Trophoblast cell (in vitro differentiated cells and primary cell): ENCODE data around the gene PKIG.

ENCODE experiments used
- DNase-seq, 2 donors: peaks; one replicate each; pipeline ENCODE4 v3.0.0-alpha.2; 2016
- H2AFZ ChIP-seq: 2 replicates; pipeline ENCODE4 v1.6.1; 2013; ENCODE audit warnings: low read length, moderate library complexity, mild to moderate bottlenecking; ENCODE audit not compliant: insufficient read depth, poor library complexity
- H2AK5ac ChIP-seq: 2 replicates; pipeline ENCODE4 v1.6.1; 2013; ENCODE audit warnings: mild to moderate bottlenecking, low read length
- H2BK120ac ChIP-seq: 2 replicates; pipeline ENCODE4 v1.6.1; 2013; ENCODE audit warnings: low read length, mild to moderate bottlenecking, moderate library complexity; ENCODE audit not compliant: insufficient read depth, poor library complexity
- H2BK12ac ChIP-seq: 2 replicates; pipeline ENCODE4 v1.6.1; 2013; ENCODE audit warnings: mild to moderate bottlenecking, low read length, moderate library complexity
- H2BK5ac ChIP-seq: 2 replicates; pipeline ENCODE4 v1.6.1; 2013; ENCODE audit warnings: low read length, low read depth, moderate library complexity, mild to moderate bottlenecking; ENCODE audit not compliant: poor library complexity
- H3K14ac ChIP-seq: 2 replicates; pipeline ENCODE4 v1.6.1; 2013; ENCODE audit warnings: mild to moderate bottlenecking, low read length
- H3K18ac ChIP-seq: 2 replicates; pipeline ENCODE4 v1.6.1; 2013; ENCODE audit warnings: mild to moderate bottlenecking, low read length
- H3K23ac ChIP-seq: 2 replicates; pipeline ENCODE4 v1.6.1; 2013; ENCODE audit warnings: low read length
- H3K27ac ChIP-seq: 2 replicates; pipeline ENCODE4 v1.5.1; 2013; ENCODE audit warnings: low read depth, mild to moderate bottlenecking, inconsistent platforms, low read length, moderate library complexity
- H3K27me3 ChIP-seq: 2 replicates; pipeline ENCODE4 v1.6.1; 2013; ENCODE audit warnings: inconsistent platforms, mild to moderate bottlenecking, low read length, moderate library complexity; ENCODE audit not compliant: insufficient read depth
- H3K36me3 ChIP-seq, 2 experiments: 1 replicate in 1 of 2; 2 replicates in 1 of 2; pipeline ENCODE4 v1.6.1; 2013; ENCODE audit warnings: low read length in 2 of 2, mild to moderate bottlenecking in 2 of 2, moderate library complexity in 1 of 2; ENCODE audit not compliant: insufficient read depth in 2 of 2, control insufficient read depth in 1 of 2
- H3K4ac ChIP-seq: 2 replicates; pipeline ENCODE4 v1.6.1; 2013; ENCODE audit warnings: low read depth, mild to moderate bottlenecking, low read length, moderate library complexity
- H3K4me1 ChIP-seq, 2 experiments: 1 replicate in 1 of 2; 2 replicates in 1 of 2; pipeline ENCODE4 v1.6.1; 2013; ENCODE audit warnings: low read length in 2 of 2, mild to moderate bottlenecking in 2 of 2, moderate library complexity in 1 of 2; ENCODE audit not compliant: insufficient read depth in 2 of 2, control insufficient read depth in 1 of 2
- H3K4me2 ChIP-seq: 2 replicates; pipeline ENCODE4 v1.6.1; 2013; ENCODE audit warnings: inconsistent platforms, mild to moderate bottlenecking, low read length, moderate library complexity
- H3K4me3 ChIP-seq: 2 replicates; pipeline ENCODE4 v1.5.1; 2013; ENCODE audit warnings: mild to moderate bottlenecking, low read depth, low read length, inconsistent platforms
- H3K79me1 ChIP-seq: one replicate; pipeline ENCODE4 v1.6.1; 2013; ENCODE audit warnings: low read length
- H3K79me2 ChIP-seq: 2 replicates; pipeline ENCODE4 v1.6.1; 2013; ENCODE audit warnings: low read length, mild to moderate bottlenecking; ENCODE audit not compliant: control insufficient read depth, insufficient read depth, poor library complexity
- H3K9ac ChIP-seq: 2 replicates; pipeline ENCODE4 v1.6.1; 2013; ENCODE audit warnings: mild to moderate bottlenecking, low read length
- H3K9me3 ChIP-seq: 2 replicates; pipeline ENCODE4 v1.6.1; 2013; ENCODE audit warnings: low read depth, mild to moderate bottlenecking, control low read depth, inconsistent platforms, low read length; ENCODE audit not compliant: insufficient read depth
- H4K12ac ChIP-seq: 2 replicates; pipeline ENCODE4 v1.6.1; 2013; ENCODE audit warnings: low read depth, mild to moderate bottlenecking, low read length, moderate library complexity
- H4K8ac ChIP-seq: 2 replicates; pipeline ENCODE4 v1.6.1; 2013; ENCODE audit warnings: low read depth, mild to moderate bottlenecking, low read length, moderate library complexity
- H4K91ac ChIP-seq: one replicate; pipeline ENCODE4 v1.6.1; 2013; ENCODE audit warnings: low read depth, mild to moderate bottlenecking, low read length, moderate library complexity
- WGBS: extraction: QIAGEN DNeasy Blood & Tissue Kit; methylation state at CpG from one replicate; pipeline ENCODE4 v1.1.7; 2013; ENCODE audit warnings: missing lambda C conversion rate; ENCODE audit not compliant: insufficient read length, insufficient coverage; ENCODE audit errors: extremely low coverage; 5-methylcytosine and 5-hydroxymethylcytosine counted together

Gene PKIG

DNA sequence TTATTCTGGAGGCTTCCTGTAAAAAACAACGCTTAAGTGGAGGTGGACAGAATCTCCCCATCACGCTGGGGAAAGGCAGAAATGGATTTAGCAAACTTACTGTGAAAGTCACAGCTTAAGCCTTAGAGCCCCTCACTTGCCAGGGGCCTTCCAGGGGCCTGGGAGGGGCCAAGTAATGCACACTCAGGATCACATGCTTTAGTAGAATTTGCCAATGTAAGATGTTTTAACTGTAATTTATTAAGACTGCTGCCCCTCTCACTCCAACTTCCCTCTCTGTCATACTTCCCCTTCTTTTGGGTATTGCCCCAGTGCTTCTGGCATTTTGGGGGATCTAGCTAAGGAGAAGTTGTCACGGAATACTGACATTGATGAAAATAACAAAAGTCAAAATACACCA, 81.8 kb downstream of the PKIG start:
- no peak overlapping the region for H3K4me3 ChIP-seq
- no peak overlapping the region for H2AK5ac ChIP-seq
- no peaks in the 10 kb centered on the region for H3K27me3 ChIP-seq
- peak; percentile 29 to 37 for DNase-seq
- H3K9me3 ChIP-seq: peaks cover 3% of the 10 kb centered on the region
- WGBS: no CpG with 5 or more reads among the region's 3 CpGs
- H4K91ac ChIP-seq: no peak overlapping the region
- H3K9ac ChIP-seq: no peak overlapping the region
- H4K8ac ChIP-seq: no peak overlapping the region
- no peak overlapping the region for H3K4ac ChIP-seq
- no peaks in the 10 kb centered on the region for H3K79me2 ChIP-seq
- no peak overlapping the region for H2AFZ ChIP-seq
- no peak overlapping the region for H2BK12ac ChIP-seq
- H2BK120ac ChIP-seq: no peak overlapping the region
- H3K4me1 ChIP-seq: no peaks in the 10 kb centered on the region
- no peak overlapping the region for H3K14ac ChIP-seq
- no peaks in the 10 kb centered on the region for H3K79me1 ChIP-seq
- no peak overlapping the region for H3K18ac ChIP-seq
- H3K4me2 ChIP-seq: no peak overlapping the region
- no peak overlapping the region for H4K12ac ChIP-seq
- no peak overlapping the region for H2BK5ac ChIP-seq
- H3K27ac ChIP-seq: no peak overlapping the region
- no peak overlapping the region for H3K23ac ChIP-seq
- no peaks in the 10 kb centered on the region for H3K36me3 ChIP-seq

GRCh38 chr20:44666066-44666465, 83.7 kb downstream of the PKIG start:
- Histone ChIP-seq H3K79me2 (no peaks in the 10 kb centered on the region), H3K18ac (no peak overlapping the region)
- WGBS: no CpG with 5 or more reads among the region's 3 CpGs

More at GRCh38 chr20:44666066-44666465, 83.7 kb downstream of the PKIG start:
- Histone ChIP-seq H3K27ac (no peak overlapping the region), H3K23ac (no peak overlapping the region), H3K36me3 (no peaks in the 10 kb centered on the region), H3K4me1 (no peaks in the 10 kb centered on the region), H4K91ac (no peak overlapping the region), H2AK5ac (no peak overlapping the region), H3K4ac (no peak overlapping the region), H3K4me3 (no peak overlapping the region), H2BK120ac (no peak overlapping the region), H3K79me1 (no peaks in the 10 kb centered on the region), H4K12ac (no peak overlapping the region), H3K27me3 (no peaks in the 10 kb centered on the region), H3K14ac (no peak overlapping the region), H2BK5ac (no peak overlapping the region), H3K9me3 (peaks cover 1% of the 10 kb centered on the region), H2BK12ac (no peak overlapping the region), H2AFZ (no peak overlapping the region), H3K9ac (no peak overlapping the region), H3K4me2 (no peak overlapping the region), H4K8ac (no peak overlapping the region)
- no peak for DNase-seq
